Glomerular visceral epithelial cell (primary cell): ENCODE data around the gene LPAR2.
"Not testable (repeated sequence)": the region's sequence is repeated elsewhere in the genome, so short reads cannot be mapped to it uniquely, and the experiment has no call there.

Source experiments
- DNase-seq: peaks from one replicate; pipeline ENCODE4 v3.0.0-alpha.2; 2016; ENCODE audit errors: extremely low spot score

LPAR2 gene

DNA sequence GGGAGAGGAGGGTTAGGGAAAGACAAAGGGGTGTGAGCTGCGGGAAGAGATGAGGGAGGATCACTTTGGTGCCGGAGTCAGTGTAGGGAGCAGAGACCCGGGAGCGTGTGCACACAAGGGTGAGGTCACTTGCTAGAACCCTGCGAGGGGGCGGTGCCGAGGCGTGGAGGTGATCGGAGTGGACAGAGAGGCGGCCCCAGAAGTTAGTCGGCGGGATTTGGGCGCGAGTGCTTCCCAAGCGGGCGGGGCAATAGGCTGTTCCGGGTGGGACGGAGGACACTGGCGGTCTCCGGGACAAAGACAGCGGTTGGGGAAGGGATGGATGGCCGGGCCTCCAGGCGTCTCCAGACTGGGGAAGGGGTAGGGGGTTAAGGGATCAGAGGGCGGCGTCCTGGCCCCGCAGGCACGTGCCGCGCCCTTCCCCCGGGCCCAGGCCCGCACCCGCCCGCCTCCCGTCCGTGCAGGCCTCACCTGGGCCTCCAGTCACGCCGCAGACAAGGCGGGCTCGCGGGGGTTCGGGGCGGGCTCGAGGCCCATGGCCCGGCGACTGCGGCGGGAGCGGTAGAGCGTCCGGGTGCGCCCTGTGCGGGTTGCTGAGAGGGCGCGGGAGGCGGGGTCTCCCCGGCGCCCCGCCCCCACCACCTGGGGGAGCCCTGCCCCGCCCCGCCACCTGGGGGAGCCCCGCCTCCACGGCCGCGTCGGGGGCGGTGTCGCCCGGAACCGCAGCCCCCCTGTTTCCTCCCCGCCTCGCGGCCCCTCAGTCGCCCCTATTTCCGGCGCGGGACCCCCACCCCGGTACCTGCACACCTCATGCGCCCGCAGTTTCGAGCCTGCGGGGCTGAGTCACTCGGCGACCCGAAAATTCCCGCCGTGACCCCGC is at the start of gene LPAR2:
Gene LPAR2 (minus strand): TSS at position 600 of the 880 bp plus-strand sequence. CDS start 945 bp downstream, outside the sequence.
- DNase-seq = peak; percentile 15

DNA sequence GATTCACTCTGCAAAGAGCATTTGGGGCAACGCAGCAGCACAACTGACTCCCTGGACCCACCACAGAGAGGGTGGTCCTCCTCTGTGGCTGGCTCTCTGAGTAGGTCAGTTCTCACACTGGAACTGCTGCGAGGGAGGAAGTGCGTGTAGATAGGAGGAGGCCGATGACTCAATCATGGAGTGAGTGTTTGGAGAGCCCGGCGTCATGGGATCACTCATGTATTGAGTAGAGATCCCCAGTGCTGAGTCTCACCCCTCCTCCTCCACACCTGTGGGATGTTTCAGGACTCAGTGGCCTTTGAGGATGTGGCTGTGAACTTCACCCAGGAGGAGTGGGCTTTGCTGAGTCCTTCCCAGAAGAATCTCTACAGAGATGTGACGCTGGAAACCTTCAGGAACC is 49.6 kb upstream of the LPAR2 start:
- DNase-seq = no peak

DNA sequence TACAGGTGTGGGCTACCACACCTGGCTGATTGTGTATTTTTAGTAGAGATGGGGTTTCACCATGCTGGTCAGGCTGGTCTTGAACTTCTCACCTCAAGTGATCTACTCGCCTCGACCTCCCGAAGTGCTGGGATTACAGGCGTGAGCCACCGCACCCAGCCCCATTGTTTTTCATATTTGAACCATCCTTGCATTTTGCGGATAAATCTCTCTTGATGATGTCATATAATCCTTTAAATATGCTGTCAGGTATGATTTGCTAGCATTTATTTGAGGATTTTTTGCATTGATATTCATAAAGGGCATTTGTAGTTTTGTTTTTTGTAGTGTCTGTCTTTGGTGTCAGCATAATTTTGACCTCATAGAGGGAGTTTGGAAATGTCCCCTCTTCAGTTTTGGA is 46.3 kb upstream of the LPAR2 start:
- DNase-seq = no peak

DNA sequence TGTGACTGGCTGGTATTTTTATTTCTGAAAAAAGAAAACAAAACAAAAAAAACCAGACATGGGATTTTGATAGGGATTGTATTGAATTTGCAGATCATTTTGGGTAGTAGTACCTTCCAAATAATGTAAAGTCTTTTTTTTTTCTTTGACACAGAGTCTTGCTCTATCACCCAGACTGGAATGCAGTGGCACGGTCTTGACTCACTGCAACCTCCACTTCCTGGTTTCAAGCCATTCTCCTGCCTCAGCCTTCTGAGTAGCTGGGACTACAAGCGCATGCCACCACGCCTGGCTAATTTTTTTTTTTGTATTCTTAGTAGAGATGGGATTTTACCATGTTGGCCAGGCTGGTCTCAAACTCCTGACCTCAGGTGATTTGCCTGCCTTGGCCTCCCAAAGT is 44.8 kb upstream of the LPAR2 start:
- DNase-seq = no peak

DNA sequence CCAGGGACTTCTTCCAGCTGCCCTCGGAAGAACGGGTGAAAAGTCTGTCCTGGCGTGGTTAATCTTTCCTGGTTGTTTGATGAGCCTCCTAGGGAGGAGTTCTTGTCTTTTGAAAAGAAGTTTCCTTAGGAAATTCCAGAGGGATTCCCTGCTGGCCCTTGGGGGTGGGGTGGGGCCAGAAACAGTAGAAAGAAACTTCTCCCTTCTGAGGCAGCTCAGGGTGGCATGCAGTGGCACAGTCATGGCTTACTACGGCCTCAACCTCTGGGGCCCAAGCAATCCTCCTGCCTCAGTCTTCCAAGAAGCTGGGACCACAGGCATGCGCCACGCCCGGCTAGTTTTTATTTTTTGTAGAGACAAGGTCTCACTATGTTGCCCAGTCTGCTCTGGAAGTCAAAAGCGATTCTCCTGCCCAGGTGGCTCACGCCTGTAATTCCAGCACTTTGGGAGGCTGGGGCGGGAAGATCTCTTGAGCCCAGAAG is 42.1 kb upstream of the LPAR2 start:
- DNase-seq = no peak

DNA sequence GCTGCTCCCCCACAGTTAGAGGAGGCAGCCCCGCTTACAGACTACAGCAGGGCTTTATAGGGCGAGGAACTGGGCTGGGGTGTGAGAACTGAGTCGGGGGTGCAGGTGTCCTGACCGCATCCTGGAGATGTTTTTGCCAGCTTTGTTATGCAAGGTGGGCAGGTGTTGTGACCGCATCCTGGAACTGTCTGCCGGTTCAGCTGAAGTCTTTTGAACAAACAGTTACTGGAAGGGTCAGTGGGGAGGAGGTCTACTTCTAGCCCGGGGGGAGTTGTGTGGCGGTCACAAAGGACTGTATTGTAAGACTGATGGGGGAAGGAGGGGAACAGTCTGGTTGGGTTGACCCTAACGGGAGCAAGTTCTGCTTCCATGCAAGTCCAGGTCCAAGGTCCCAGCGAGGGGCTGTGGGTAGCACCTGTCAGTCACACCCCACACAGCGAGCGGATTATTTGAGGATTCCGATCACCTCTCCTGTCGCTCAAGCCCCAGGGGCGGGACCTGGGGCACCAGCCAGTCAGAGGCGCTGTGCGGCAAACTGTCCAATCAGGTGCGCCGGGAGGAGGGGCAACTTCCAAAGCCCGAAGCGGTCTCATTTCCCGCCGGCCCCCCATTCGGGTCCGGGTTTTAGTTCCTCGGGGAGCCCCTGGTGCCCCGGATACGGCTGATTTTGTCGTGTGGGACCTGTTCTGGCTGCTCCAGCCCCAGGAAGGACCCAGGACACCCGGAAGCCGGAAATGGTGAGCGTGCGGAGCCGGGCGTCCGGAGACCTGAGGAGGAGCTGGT is 40.4 kb upstream of the LPAR2 start, which contains the start of gene ZNF101:
Gene ZNF101 (plus strand): TSS at position 610 of the 783 bp plus-strand sequence. CDS start 125 bp downstream, at position 735.
- DNase-seq = peak; percentile 94

DNA sequence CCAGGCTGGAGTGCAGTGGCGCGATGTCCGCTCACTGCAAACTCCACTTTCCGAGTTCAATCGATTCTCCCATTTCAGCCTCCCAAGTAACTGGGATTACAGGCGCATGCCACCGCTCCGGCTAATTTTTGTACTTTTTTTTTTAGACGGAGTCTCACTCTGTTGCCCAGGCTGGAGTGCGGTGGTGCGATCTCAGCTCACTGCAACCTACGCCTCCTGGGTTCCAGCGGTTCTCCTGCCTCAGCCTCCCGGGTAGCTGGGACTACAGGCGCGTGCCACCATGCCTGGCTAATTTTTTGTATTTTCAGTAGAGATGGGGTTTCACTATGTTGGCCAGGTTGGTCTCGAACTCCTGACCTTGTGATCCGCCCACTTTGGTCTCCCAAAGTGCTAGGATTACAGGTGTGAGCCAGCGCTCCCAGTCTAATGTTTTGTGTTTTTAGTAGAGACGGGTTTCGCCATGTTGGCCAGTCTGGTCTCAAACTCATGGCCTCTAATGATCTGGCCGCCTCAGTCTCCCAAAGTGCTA is 37.5 kb upstream of the LPAR2 start:
- not testable (repeated sequence) for DNase-seq

DNA sequence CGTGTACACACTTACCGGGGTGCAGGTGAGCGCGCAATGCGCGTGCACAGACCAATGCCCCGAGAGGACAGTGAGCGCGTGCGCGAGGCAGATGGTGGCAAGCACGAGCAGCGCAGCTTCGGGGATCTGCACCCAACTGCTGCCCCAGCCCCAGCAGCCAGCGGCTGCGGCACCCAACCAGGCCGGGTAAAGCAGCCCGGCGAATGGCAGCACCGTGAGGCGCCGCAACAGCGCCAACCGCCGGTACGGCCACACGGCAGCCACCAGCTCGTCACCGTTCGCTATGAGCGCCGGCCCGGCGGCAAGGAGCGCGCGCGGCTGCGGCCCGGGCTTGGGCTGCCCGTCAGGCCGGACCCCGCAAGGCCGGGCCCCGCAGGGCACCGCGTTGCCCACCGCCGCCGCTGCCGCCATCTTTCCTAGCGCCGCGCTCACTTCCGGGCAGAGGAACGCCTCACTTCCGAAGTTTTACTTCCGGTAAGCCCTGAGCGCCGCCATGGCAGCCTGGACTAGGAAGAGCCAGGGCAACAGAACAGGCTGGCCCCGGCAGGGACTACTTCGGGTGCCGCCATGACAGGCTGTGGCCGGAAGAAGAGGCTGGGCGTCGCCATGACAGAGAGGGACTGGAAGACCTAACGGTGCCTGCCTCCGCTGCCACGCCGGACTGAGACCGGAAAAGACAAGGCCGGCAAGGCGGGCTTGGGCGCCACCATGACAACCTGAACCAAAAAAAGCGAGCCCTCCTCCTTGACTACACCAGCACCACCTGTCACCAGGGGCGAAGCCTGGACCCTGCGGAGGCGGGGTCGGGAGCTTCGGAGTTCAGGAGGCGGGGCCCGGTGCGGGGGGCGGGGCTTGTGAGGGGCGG is 35.5 kb upstream of the LPAR2 start, which contains the start of gene ATP13A1:
Gene ATP13A1 (minus strand): TSS at position 421 of the 865 bp plus-strand sequence. CDS start 10 bp downstream, at position 411.
- peak; percentile 97 for DNase-seq

DNA sequence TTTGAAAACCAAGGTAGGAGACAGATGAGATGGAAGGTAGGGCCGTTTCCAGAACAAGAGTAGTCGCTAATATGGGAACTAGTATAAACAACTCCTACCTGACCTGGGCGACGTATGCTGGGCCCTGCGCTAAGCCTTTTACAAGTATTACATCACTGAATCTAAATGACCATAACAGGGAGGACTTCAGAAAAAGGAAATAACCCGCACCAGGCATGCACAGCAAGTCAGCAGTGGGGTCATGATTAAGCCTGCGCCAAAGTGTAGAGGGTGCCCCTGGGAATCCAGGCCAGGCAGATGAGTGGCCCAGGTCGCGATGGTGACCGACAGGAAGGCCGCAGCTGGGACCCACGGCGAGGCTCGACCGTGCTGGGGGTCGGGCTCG is 34.8 kb upstream of the LPAR2 start:
- DNase-seq = no peak

DNA sequence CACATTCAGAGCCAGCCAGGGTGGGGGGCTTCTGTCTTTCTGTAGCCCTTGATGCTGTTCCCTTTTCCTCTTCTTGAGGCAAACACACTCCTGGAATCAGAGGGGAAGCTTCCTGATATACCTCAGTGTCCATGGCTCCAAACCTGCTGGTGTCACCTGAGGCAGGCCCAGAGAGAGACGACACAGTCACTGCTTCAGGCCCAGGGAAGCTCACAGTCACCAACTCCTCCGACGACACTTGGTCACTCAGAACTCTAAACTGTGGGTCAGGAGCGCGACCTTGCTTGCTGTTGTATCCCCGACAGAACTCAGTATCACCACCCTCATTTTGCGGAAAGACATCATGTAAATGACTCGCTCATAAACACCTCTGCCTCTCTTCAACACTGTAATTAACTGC is 34.3 kb upstream of the LPAR2 start:
- DNase-seq = no peak

DNA sequence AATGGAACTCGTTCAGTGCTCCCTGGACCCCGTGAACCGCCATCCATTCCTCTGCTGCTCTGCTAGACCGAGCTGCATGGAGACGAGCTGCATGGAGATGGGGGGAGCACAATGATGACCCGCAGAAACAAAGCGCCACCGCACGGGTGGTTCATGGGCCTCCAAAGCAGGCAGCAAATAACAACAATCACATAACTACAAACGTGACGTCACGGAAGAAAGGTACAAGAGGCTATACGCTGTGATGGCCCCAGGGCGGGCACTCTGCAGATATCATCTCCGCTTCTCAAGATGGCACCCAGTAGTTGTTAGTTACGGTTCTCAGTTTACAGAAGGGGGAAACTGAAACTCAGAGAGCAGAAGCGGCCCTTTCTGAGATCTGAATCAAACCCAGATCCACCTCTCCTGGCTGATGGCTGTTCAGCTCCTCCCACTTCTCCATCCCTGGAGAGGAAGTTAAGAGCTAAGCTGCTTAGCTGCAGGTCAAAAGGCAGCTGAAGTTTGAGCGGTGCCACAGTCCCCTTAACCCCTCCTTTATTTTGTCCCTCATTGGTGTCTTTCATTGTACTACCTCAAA is 33.7 kb upstream of the LPAR2 start:
- no peak for DNase-seq

DNA sequence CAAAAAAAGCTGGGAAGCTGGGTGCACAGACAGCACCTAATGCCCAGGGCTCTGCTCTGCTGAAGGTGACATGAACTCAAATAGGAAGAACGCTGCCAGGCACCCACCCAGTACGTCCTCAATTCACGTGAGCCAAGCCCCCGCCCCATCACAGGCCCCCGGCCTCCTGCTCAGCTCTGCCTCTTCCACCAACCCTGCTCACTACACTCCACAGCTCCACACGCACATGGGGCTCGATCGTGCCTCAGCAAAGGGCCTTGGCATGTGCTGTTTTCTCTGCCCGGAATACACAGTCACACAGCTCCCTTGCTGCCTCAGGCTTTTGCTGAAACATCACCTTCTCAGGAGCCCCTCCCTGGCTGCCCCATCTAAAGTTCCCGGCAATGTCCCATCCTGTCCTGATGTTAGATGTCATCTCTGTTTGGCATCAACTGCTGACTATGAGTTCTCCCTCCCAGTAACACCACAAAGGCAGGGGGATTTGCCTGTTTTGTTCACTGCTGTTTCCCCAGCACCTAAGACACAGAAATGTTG is 33.2 kb upstream of the LPAR2 start:
- DNase-seq = no peak

DNA sequence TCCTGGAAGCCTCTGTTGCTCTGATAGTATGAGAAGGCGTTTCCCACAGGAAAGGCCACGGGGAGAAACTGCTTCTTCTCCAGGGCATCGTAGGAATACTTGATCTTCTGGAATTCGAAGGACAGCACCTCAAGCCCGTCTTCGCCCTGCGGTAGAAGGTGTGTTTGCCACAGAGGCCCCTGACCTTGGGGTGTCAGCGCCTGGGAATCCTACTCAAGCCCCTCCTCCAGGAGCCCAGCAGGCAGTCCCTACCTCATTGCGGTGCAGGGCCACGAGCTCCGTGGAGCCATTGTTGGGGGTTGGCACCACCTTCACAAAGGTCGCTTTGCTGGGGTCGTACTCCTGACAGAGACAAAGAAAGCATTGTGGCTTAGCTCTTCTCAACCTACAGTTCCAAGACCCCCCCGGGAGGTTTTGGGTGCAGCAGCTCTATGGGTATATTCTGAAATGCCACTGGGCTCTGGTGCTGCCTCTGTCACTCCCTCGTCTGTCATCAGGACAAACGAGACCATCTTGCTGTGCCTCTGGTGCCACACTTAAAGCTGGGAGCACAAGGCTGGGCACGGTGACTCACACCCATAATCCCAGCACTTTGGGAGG is 31.7 kb upstream of the LPAR2 start:
- no peak for DNase-seq

DNA sequence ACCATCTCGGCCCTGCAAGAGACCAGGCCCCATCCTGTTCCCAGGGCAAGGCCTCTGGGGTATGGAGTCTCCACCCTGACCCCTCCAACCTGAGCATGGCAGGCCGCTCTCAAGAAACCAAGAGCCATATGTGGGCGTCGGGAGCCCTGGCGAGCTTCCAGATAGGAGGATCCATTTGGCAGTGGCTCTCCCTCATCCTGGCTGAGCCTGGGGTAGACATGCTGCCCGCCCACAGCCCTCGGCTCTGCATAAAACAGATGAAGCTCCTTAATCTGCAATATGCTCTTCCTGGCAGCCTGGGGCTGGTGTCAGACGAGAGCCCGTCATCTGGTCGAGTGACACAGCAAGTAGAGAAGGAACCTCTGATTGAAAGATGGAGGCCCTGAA is 29.4 kb upstream of the LPAR2 start:
- DNase-seq = no peak

DNA sequence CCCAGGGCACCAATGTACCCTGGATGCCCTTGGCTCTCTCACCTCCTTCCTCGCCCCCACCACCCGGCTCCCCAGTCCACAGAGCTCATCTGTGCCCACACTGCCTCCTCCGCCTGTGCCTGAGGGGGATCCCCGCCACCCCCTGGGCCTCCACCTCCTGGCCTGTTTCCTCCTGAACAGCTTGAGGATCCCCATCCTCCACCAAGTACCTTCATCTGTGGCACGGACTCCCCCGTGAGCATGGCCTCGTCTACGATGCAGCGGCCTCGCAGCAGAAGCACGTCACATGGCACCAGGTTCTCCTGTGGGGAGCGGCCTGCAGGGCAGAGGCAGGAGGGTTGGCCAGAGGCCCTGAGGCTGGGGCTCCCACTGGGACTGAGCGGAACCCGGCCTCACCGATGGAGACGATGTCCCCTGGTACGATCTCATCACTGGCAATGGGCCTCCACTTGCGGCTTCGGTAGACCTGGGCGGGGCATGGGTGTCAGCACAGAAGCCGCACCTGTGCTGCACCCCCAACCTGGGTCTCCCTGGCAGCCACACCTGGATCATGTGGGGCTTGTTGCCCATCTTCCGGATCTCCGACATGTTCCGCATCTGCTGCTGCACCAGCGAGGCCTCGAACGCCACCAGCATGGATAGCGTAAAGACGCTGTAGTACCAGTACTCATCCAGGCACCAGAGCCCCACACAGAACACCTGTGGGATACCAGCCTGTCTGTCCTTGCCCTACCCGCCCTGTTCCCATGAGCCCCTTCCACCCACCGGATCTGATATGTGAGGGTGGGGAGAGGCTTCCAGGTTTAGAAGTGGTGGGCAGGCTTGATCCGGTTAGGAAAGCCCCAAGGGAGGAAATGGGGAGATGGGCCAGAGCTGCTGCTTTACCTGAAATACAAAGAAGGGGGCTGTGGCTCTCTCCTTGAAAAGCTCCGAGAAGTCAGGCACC is 28.7 kb upstream of the LPAR2 start:
- DNase-seq = no peak

DNA sequence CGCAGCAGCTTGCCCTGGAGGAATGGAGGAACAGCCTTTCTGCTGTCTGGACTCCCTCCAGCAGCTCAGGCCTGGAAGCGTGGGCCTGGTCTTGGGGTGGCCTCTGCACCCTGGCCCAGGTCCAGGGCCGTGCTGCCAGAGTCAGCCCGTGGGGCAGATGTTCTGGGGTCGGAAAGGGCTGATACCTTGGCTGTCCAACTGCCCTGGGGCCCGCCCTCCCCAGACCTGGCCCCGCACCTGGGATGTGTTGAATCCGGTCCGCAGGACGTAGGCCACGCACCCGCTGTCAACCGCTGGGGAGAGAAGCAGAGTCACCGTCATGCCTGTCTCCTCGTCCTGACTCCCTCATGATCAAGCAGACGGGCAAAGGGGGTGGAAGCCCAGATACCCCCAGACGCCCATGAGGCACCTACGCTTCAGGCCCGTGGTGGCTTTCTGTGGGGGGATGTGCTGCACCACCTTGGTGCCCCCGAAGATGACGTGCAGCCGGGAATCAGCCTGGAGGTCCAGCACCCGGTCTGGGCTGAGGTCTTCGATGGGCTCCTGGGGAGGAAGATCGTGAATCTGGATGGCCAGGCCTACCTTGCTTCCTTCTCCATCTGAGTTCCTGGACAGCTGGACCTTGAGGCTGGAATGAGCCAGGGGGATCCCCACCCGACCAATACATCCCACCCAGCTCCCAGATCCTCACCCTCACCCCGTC is 27.8 kb upstream of the LPAR2 start:
- no peak for DNase-seq

DNA sequence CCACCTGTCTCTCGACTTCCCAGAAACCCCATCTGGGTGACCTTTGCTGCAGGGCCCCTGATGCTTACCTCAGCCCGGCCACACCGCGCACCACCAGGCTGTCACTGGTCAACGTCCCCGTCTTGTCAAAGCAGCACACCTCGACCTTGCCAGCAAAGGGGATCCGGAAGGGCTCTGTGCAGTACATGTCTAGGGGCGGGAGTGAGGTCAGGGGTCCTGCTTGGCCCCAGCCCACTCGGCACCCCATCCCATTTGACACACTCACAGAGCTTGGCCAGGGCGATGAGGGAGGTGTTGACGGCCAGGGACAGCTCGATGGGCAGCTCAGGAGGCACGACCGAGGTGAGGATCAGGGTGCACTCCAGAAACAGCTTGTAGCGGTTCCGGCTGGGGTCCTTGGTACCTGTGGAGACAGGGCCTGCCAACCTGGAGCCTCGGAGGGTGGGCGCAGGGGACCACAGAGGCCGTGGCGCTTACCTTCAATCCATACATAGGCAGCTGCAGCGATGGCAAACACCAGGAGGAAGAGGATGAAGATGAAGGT is 27.1 kb upstream of the LPAR2 start:
- no peak for DNase-seq

DNA sequence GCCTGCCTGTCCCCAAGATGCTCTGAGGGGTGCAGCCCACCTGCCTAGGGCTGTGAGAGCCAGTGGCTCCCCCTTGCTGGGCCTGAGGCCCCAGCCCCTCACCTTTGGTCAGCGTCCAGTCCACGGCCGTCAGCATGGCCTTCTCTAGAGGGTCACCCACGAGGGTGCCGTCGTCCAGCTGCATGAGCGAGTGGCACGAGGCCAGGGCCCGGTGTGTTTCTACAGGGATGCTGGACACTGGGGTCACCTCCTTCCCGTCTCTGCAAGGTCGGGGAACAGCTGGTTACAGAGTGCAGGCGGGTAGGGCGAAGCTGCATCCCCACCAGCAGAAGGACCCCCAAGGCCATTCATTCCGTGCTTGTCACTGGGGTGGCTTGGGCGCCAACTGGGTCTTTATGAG is 26.4 kb upstream of the LPAR2 start:
- DNase-seq = no peak
